GM18502 (cell line): ENCODE results near the gene GJA9.
"Not testable (repeated sequence)": the region's sequence is repeated elsewhere in the genome, so short reads cannot be mapped to it uniquely, and the experiment has no call there.

Source experiments
- ATAC-seq: cut with Tn5 transposase; IDR thresholded peaks from one replicate; pipeline ENCODE4 v1.9.1; 2021; ENCODE audit warnings: mild to moderate bottlenecking; ENCODE audit not compliant: unreplicated experiment, poor library complexity

The GJA9 gene

GRCh38 chr1:38881487-38881886, at the start of gene GJA9:
Gene GJA9, minus strand, starts transcription at chr1:38881587. Its CDS starts 5,489 bp downstream, at chr1:38876098.
- ATAC-seq = no peak

- no peak for ATAC-seq
These were observed 48.1 kb upstream of the GJA9 start for GRCh38 chr1:38929476-38929875.

- ATAC-seq = no peak
These were observed 47.7 kb upstream of the GJA9 start for GRCh38 chr1:38929054-38929453.

GRCh38 chr1:38926091-38926490, 44.7 kb upstream of the GJA9 start:
- no peak for ATAC-seq

- no peak for ATAC-seq
These were observed 44.0 kb upstream of the GJA9 start for GRCh38 chr1:38925391-38925790.

- ATAC-seq = no peak
These were observed 42.2 kb upstream of the GJA9 start for GRCh38 chr1:38923607-38924006.

GRCh38 chr1:38919130-38919529, 37.7 kb upstream of the GJA9 start:
- no peak for ATAC-seq

GRCh38 chr1:38918568-38918967, 37.2 kb upstream of the GJA9 start:
- no peak for ATAC-seq

GRCh38 chr1:38917772-38918171, 36.4 kb upstream of the GJA9 start:
- ATAC-seq = no peak

- ATAC-seq = no peak
These were observed 36.0 kb upstream of the GJA9 start for GRCh38 chr1:38917337-38917736.

GRCh38 chr1:38915352-38915948, 34.1 kb upstream of the GJA9 start:
- no peak for ATAC-seq

- ATAC-seq = not testable (repeated sequence)
These were observed 33.5 kb upstream of the GJA9 start for GRCh38 chr1:38914908-38915307.

- ATAC-seq = no peak
These were observed 27.4 kb upstream of the GJA9 start for GRCh38 chr1:38908821-38909220.

- no peak for ATAC-seq
These were observed 24.6 kb upstream of the GJA9 start for GRCh38 chr1:38905985-38906384.

- ATAC-seq = no peak
These were observed 18.2 kb upstream of the GJA9 start for GRCh38 chr1:38899560-38899959.

GRCh38 chr1:38898653-38899230, 17.4 kb upstream of the GJA9 start:
- no peak for ATAC-seq

GRCh38 chr1:38896169-38896568, 14.8 kb upstream of the GJA9 start:
- no peak for ATAC-seq

- ATAC-seq = no peak
These were observed 11.6 kb upstream of the GJA9 start for GRCh38 chr1:38892976-38893375.

GRCh38 chr1:38891753-38892152, 10.4 kb upstream of the GJA9 start:
- ATAC-seq = no peak

- no peak for ATAC-seq
These were observed 8.2 kb upstream of the GJA9 start for GRCh38 chr1:38889589-38889988.

GRCh38 chr1:38888423-38889333, 7.3 kb upstream of the GJA9 start:
- ATAC-seq = no peak
